ENCODE results near the gene RAB9A.

The RAB9A gene

GRCh38 chrX:13716905-13717304 lies 28.0 kb downstream of the RAB9A start:
- H3K4me1 ChIP-seq (ENCODE audit: control insufficient read depth, low read length), result peaks cover 19% of the 10 kb centered on the region
- H4K20me1 ChIP-seq (ENCODE audit: control insufficient read depth, insufficient read depth, low read depth, low read length), result no peaks in the 10 kb centered on the region
- no peaks in the 10 kb centered on the region for H3F3A ChIP-seq (ENCODE audit: control insufficient read depth, insufficient read depth)
- H3K9me2 ChIP-seq (replicated peaks; ENCODE audit: control insufficient read depth, low read length), result no peaks in the 10 kb centered on the region
- H3K4me3 ChIP-seq (ENCODE audit: low read length), result no peak overlapping the region
- no peaks in the 10 kb centered on the region for H3K9me3 ChIP-seq (ENCODE audit: control insufficient read depth, insufficient read depth, low read length)
- no peaks in the 10 kb centered on the region for H3K27me3 ChIP-seq (ENCODE audit: control insufficient read depth, low read length)
- peaks cover 60% of the 10 kb centered on the region for H3K36me3 ChIP-seq (ENCODE audit: control insufficient read depth, low read length)
- H3K4me2 ChIP-seq (ENCODE audit: low read length), result no peak overlapping the region
- TF ChIP-seq EZH2phosphoT487 (IDR thresholded peaks at IDR 0.05; ENCODE audit: borderline replicate concordance, low read length), result no peak
- no peak for TF ChIP-seq CTCF (IDR thresholded peaks at IDR 0.05; ENCODE audit: low read depth, low read length, poor library complexity, severe bottlenecking)
- peaks cover 34% of the 10 kb centered on the region for H3K79me2 ChIP-seq (ENCODE audit: control insufficient read depth, low read length)
- no peak overlapping the region for H3K27ac ChIP-seq (ENCODE audit: low read depth, low read length)

- no peak overlapping the region for H3K4me3 ChIP-seq (ENCODE audit: low read length)
- H3K9me2 ChIP-seq (replicated peaks; ENCODE audit: control insufficient read depth, low read length), result no peaks in the 10 kb centered on the region
- H4K20me1 ChIP-seq (ENCODE audit: control insufficient read depth, insufficient read depth, low read depth, low read length), result no peaks in the 10 kb centered on the region
- H3K36me3 ChIP-seq (ENCODE audit: control insufficient read depth, low read length), result peaks cover 55% of the 10 kb centered on the region
- H3F3A ChIP-seq (ENCODE audit: control insufficient read depth, insufficient read depth), result 0 out of 2 replicates have a peak, but pooled peaks cover 3% of the 10 kb centered on the region
- no peak for TF ChIP-seq CTCF (IDR thresholded peaks at IDR 0.05; ENCODE audit: low read depth, low read length, poor library complexity, severe bottlenecking)
- TF ChIP-seq EZH2phosphoT487 (IDR thresholded peaks at IDR 0.05; ENCODE audit: borderline replicate concordance, low read length), result no peak
- no peaks in the 10 kb centered on the region for H3K9me3 ChIP-seq (ENCODE audit: control insufficient read depth, insufficient read depth, low read length)
- H3K27ac ChIP-seq (ENCODE audit: low read depth, low read length), result no peak overlapping the region
- peaks cover 29% of the 10 kb centered on the region for H3K4me1 ChIP-seq (ENCODE audit: control insufficient read depth, low read length)
- peaks cover 42% of the 10 kb centered on the region for H3K79me2 ChIP-seq (ENCODE audit: control insufficient read depth, low read length)
- H3K4me2 ChIP-seq (ENCODE audit: low read length), result no peak overlapping the region
- no peaks in the 10 kb centered on the region for H3K27me3 ChIP-seq (ENCODE audit: control insufficient read depth, low read length)
Measured at GRCh38 chrX:13717700-13718472, 29.0 kb downstream of the RAB9A start.

DNA sequence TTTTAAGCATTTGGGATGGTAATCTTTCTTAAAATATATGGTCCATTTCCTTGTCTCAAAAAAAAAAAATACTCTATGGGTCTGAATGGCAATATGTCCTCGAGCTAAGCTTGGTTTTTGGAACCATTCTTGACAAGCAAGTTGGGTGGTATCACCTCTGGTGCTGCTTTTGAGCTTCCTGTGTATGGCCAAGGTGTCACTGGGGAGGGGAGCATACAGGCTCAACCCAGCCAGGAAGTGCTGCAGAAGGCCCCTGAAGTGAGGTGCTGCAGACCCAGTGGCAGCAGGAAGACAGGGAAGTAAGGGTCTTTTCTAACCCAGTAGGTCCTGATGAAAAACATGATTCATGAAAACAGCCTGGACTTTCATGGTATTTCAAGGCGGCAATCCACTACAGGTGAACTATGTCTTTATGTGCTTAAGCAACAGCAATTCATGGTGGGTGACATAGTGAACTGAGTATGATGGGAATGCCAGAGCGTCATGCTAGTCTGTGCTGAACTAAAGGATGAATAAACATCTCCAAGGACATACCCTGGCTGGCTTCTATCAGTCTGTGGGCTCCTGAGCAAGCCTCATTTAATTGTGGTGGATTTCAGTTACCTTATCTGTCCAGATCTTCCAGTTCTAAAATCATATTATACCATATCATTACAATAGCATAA lies 30.4 kb downstream of the RAB9A start:
- no peaks in the 10 kb centered on the region for H4K20me1 ChIP-seq (ENCODE audit: control insufficient read depth, insufficient read depth, low read depth, low read length)
- peaks cover 61% of the 10 kb centered on the region for H3K36me3 ChIP-seq (ENCODE audit: control insufficient read depth, low read length)
- H3K4me3 ChIP-seq (ENCODE audit: low read length), result no peak overlapping the region
- no peak overlapping the region for H3K27ac ChIP-seq (ENCODE audit: low read depth, low read length)
- no peaks in the 10 kb centered on the region for H3K9me3 ChIP-seq (ENCODE audit: control insufficient read depth, insufficient read depth, low read length)
- peaks cover 42% of the 10 kb centered on the region for H3K4me1 ChIP-seq (ENCODE audit: control insufficient read depth, low read length)
- no peak for TF ChIP-seq EZH2phosphoT487 (IDR thresholded peaks at IDR 0.05; ENCODE audit: borderline replicate concordance, low read length)
- TF ChIP-seq CTCF (IDR thresholded peaks at IDR 0.05; ENCODE audit: low read depth, low read length, poor library complexity, severe bottlenecking), result no peak
- 0 out of 2 replicates have a peak, but pooled peaks cover 3% of the 10 kb centered on the region for H3F3A ChIP-seq (ENCODE audit: control insufficient read depth, insufficient read depth)
- H3K9me2 ChIP-seq (replicated peaks; ENCODE audit: control insufficient read depth, low read length), result no peaks in the 10 kb centered on the region
- H3K27me3 ChIP-seq (ENCODE audit: control insufficient read depth, low read length), result no peaks in the 10 kb centered on the region
- no peak overlapping the region for H3K4me2 ChIP-seq (ENCODE audit: low read length)
- peaks cover 56% of the 10 kb centered on the region for H3K79me2 ChIP-seq (ENCODE audit: control insufficient read depth, low read length)

All from DOHH2 (cell line).